ENCODE measurements around the gene CNST. TPM values are rescaled to one million over a fixed set of nuclear protein-coding genes. Genes with fewer than 3 reads are reported as not detected.

Gene CNST
- total and polyA plus RNA-seq, 9 of the 15 experiments (the other 6 are each of a cell fraction or from before 2014, with no cell fraction given), result 17.0 to 55.3 (median 30.8) TPM

- TF ChIP-seq, protein P1, sequence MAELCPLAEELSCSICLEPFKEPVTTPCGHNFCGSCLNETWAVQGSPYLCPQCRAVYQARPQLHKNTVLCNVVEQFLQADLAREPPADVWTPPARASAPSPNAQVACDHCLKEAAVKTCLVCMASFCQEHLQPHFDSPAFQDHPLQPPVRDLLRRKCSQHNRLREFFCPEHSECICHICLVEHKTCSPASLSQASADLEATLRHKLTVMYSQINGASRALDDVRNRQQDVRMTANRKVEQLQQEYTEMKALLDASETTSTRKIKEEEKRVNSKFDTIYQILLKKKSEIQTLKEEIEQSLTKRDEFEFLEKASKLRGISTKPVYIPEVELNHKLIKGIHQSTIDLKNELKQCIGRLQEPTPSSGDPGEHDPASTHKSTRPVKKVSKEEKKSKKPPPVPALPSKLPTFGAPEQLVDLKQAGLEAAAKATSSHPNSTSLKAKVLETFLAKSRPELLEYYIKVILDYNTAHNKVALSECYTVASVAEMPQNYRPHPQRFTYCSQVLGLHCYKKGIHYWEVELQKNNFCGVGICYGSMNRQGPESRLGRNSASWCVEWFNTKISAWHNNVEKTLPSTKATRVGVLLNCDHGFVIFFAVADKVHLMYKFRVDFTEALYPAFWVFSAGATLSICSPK (IDR thresholded peaks at IDR 0.05; ENCODE audit: borderline replicate concordance), result no peak
- TF ChIP-seq, protein P2, sequence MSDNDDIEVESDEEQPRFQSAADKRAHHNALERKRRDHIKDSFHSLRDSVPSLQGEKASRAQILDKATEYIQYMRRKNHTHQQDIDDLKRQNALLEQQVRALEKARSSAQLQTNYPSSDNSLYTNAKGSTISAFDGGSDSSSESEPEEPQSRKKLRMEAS (CRISPR knock-in tag; IDR thresholded peaks at IDR 0.05), result 0 out of 2 replicates have a peak, but pooled peaks have one; percentile 33
- TF ChIP-seq TEAD2 (tag; IDR thresholded peaks at IDR 0.05) (no peak), MITF (IDR thresholded peaks at IDR 0.05) (no peak), NONO (IDR thresholded peaks at IDR 0.05; ENCODE audit: low read depth in 2 of 2, low read length in 1 of 2) (no peak), MECOM (CRISPR knock-in tag; IDR thresholded peaks at IDR 0.05) (peak; percentile 85), ZNF507 (tag; conservative IDR thresholded peaks at IDR 0.05) (no peak), ZNF3 (CRISPR knock-in tag; IDR thresholded peaks at IDR 0.05) (no peak), SLC30A9 (CRISPR knock-in tag; IDR thresholded peaks at IDR 0.05) (no peak), AFF1 (IDR thresholded peaks at IDR 0.05; ENCODE audit: low read depth in 1 of 2, partially characterized antibody in 2 of 2) (peak in 1 of 2 experiments; percentile 39), FOSL1 (tag; conservative IDR thresholded peaks at IDR 0.05) (0 out of 2 replicates have a peak, but pooled peaks have one; percentile 33), HLTF (IDR thresholded peaks at IDR 0.05) (no peak), CHD2 (IDR thresholded peaks at IDR 0.05; ENCODE audit: low read depth, low read length) (no peak), CBFA2T3 (IDR thresholded peaks at IDR 0.05) (peak; percentile 58; the same call in 1 of the 2 replicates)
- TF ChIP-seq, protein P3, sequence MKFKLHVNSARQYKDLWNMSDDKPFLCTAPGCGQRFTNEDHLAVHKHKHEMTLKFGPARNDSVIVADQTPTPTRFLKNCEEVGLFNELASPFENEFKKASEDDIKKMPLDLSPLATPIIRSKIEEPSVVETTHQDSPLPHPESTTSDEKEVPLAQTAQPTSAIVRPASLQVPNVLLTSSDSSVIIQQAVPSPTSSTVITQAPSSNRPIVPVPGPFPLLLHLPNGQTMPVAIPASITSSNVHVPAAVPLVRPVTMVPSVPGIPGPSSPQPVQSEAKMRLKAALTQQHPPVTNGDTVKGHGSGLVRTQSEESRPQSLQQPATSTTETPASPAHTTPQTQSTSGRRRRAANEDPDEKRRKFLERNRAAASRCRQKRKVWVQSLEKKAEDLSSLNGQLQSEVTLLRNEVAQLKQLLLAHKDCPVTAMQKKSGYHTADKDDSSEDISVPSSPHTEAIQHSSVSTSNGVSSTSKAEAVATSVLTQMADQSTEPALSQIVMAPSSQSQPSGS (CRISPR knock-in tag; IDR thresholded peaks at IDR 0.05), result no peak
- TF ChIP-seq, protein P4, sequence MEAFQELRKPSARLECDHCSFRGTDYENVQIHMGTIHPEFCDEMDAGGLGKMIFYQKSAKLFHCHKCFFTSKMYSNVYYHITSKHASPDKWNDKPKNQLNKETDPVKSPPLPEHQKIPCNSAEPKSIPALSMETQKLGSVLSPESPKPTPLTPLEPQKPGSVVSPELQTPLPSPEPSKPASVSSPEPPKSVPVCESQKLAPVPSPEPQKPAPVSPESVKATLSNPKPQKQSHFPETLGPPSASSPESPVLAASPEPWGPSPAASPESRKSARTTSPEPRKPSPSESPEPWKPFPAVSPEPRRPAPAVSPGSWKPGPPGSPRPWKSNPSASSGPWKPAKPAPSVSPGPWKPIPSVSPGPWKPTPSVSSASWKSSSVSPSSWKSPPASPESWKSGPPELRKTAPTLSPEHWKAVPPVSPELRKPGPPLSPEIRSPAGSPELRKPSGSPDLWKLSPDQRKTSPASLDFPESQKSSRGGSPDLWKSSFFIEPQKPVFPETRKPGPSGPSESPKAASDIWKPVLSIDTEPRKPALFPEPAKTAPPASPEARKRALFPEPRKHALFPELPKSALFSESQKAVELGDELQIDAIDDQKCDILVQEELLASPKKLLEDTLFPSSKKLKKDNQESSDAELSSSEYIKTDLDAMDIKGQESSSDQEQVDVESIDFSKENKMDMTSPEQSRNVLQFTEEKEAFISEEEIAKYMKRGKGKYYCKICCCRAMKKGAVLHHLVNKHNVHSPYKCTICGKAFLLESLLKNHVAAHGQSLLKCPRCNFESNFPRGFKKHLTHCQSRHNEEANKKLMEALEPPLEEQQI (IDR thresholded peaks at IDR 0.05), result no peak; the same call in 1 of the 2 replicates
Measured at GRCh38 chr1:246582301-246583055, 16.2 kb downstream of the CNST start (continued).

Measured in K562 (cell line).